Ishikawa (cell line): ENCODE results near the gene SULT6B1.

Experiments
- CEBPB ChIP-seq: IDR thresholded peaks from 2 replicates; pipeline ENCODE4 v1.6.1; 2012
- EGR1 ChIP-seq: IDR thresholded peaks from 2 replicates; pipeline ENCODE4 v1.6.1; 2012
- EP300 ChIP-seq: IDR thresholded peaks from 2 replicates; pipeline ENCODE4 v1.6.1; 2012; ENCODE audit warnings: borderline replicate concordance
- FOXM1 ChIP-seq: IDR thresholded peaks from 2 replicates; pipeline ENCODE4 v1.6.1; 2012; ENCODE audit warnings: low read depth, borderline replicate concordance
- NFIC ChIP-seq: IDR thresholded peaks from 2 replicates; pipeline ENCODE4 v1.6.1; 2012
- RAD21 ChIP-seq: IDR thresholded peaks from 2 replicates; pipeline ENCODE4 v1.6.1; 2012; ENCODE audit warnings: low read depth
- TEAD4 ChIP-seq: IDR thresholded peaks from 2 replicates; pipeline ENCODE4 v1.6.1; 2012
- YY1 ChIP-seq: IDR thresholded peaks from 2 replicates; pipeline ENCODE4 v1.6.1; 2012; ENCODE audit warnings: low read depth
- ZBTB7A ChIP-seq: IDR thresholded peaks from 2 replicates; pipeline ENCODE4 v1.6.1; 2012; ENCODE audit warnings: low read depth
- TF ChIP-seq, protein P1 (sequence below): IDR thresholded peaks from 2 replicates; pipeline ENCODE4 v1.6.1; 2012
- TF ChIP-seq, protein P2 (sequence below): IDR thresholded peaks from 2 replicates; pipeline ENCODE4 v1.6.1; 2012; ENCODE audit warnings: low read depth, mild to moderate bottlenecking

GRCh38 chr2:37143974-37144373 lies 44.5 kb downstream of the SULT6B1 start:
- TF ChIP-seq CEBPB (no peak), YY1 (no peak), FOXM1 (no peak), RAD21 (no peak), EGR1 (no peak), EP300 (no peak), NFIC (no peak), TEAD4 (no peak), ZBTB7A (no peak)
- TF ChIP-seq, protein P1, sequence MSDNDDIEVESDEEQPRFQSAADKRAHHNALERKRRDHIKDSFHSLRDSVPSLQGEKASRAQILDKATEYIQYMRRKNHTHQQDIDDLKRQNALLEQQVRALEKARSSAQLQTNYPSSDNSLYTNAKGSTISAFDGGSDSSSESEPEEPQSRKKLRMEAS: no peak
- TF ChIP-seq, protein P2, sequence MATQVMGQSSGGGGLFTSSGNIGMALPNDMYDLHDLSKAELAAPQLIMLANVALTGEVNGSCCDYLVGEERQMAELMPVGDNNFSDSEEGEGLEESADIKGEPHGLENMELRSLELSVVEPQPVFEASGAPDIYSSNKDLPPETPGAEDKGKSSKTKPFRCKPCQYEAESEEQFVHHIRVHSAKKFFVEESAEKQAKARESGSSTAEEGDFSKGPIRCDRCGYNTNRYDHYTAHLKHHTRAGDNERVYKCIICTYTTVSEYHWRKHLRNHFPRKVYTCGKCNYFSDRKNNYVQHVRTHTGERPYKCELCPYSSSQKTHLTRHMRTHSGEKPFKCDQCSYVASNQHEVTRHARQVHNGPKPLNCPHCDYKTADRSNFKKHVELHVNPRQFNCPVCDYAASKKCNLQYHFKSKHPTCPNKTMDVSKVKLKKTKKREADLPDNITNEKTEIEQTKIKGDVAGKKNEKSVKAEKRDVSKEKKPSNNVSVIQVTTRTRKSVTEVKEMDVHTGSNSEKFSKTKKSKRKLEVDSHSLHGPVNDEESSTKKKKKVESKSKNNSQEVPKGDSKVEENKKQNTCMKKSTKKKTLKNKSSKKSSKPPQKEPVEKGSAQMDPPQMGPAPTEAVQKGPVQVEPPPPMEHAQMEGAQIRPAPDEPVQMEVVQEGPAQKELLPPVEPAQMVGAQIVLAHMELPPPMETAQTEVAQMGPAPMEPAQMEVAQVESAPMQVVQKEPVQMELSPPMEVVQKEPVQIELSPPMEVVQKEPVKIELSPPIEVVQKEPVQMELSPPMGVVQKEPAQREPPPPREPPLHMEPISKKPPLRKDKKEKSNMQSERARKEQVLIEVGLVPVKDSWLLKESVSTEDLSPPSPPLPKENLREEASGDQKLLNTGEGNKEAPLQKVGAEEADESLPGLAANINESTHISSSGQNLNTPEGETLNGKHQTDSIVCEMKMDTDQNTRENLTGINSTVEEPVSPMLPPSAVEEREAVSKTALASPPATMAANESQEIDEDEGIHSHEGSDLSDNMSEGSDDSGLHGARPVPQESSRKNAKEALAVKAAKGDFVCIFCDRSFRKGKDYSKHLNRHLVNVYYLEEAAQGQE: no peak
